Activated CD8-positive, alpha-beta memory T cell treated with anti-CD3 and anti-CD28 coated beads, Interleukin-2, amount 10 ng/mL, durations not matched to agents 7 days and 5 days (primary cell): ENCODE data around the gene SBF2. TPM values are rescaled to one million over a fixed set of nuclear protein-coding genes. Genes with fewer than 3 reads are reported as not detected.
"Not testable (repeated sequence)": the region's sequence is repeated elsewhere in the genome, so short reads cannot be mapped to it uniquely, and the experiment has no call there.

Source experiments
- ATAC-seq: fragments of 150-1000 bp; cut with Tn5 transposase; one replicate; pipeline ENCODE4 v1.10.0; 2021; ENCODE audit warnings: moderate library complexity
- CTCF ChIA-PET: fragments of 350-600 bp; sonication (Branson Sonifier 250); formaldehyde crosslinking; loops from one replicate; lab custom pipeline; 2021; ENCODE audit warnings: antibody characterized with exemption; lab: Charles Lee
- DNase-seq: peaks from one replicate; pipeline ENCODE4 v3.0.0-alpha.2; 2020
- H3K27ac Mint-ChIP-seq: one replicate; pipeline ENCODE4 v1.8.0; 2021; ENCODE audit warnings: mild to moderate bottlenecking, mixed read lengths
- H3K27me3 Mint-ChIP-seq: one replicate; pipeline ENCODE4 v1.8.0; 2021; ENCODE audit warnings: mixed read lengths
- H3K36me3 Mint-ChIP-seq: one replicate; pipeline ENCODE4 v1.8.0; 2021; ENCODE audit warnings: mild to moderate bottlenecking, mixed read lengths
- H3K4me1 Mint-ChIP-seq: one replicate; pipeline ENCODE4 v1.8.0; 2021; ENCODE audit warnings: mixed read lengths
- H3K4me3 Mint-ChIP-seq: one replicate; pipeline ENCODE4 v1.8.0; 2021; ENCODE audit warnings: mild to moderate bottlenecking, moderate library complexity, mixed read lengths
- H3K9me3 Mint-ChIP-seq: one replicate; pipeline ENCODE4 v1.8.0; 2022; ENCODE audit warnings: low read depth, mixed read lengths
- total RNA-seq, 2 experiments: library from RNA; stranded (reverse); gene quantifications; one replicate each; pipeline ENCODE4 v1.2.3, GENCODE V29; 2021

The SBF2 gene
- total RNA-seq, 2 experiments from 2014 or later, result 4.6 to 8.3 TPM

DNA sequence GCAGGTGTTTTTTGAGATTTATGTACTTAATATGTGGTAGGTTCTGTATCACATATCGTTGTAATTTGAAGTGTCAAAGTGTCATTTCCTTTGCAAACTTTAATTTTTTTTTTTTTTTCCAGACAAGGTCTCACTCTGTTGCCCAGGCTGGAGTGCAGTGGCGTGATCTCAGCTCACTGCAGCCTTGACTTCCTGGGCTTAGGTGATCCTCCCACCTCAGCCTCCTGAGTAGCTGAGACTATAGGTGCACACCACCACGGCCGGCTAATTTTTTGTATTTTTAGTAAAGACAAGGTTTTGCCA is 206.1 kb downstream of the SBF2 start:
- CTCF ChIA-PET, result interaction anchor here (2.3 kb wide), 1 partner anchor 11 kb away, joined by 5 read pairs; no protein-coding TSS in a partner anchor
- not testable (repeated sequence) for H3K27me3 Mint-ChIP-seq, DNase-seq, H3K4me3 Mint-ChIP-seq, H3K36me3 Mint-ChIP-seq, ATAC-seq, H3K9me3 Mint-ChIP-seq, H3K27ac Mint-ChIP-seq
- H3K4me1 Mint-ChIP-seq, result peaks cover 14% of the 10 kb centered on the region

DNA sequence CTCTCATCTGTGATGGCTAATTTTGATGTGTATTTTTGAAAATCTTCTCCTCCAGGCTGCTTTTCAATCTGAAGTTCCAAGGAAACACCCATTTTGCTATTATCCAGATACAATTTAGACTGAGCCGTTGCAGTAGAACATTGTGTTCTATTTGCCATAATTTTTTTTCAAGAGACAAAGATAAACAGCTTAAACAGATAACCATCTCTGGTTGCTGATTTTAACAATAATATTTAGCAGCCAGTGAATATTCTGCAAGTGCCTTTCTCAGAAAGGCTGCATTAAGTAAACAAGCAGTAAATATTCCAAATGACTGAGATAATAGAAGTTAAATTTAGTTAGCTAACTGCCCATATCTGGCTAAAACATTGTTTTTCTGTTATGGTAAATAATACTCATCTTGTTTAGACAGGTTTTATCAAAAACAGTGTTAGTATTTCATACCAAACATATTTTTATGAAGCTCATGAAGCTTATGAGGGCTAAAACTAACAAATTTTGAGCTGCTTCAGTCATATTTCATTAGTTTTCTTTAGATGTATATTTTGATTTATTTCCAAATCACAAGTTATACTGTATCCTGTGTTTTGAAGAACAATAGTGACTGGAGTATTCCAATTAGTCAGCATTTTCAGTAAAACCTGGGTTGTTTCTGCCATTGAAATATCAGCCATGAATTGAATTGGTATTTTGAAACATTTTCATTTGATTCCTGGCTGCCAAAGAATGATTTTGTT is 206.7 kb downstream of the SBF2 start:
- no peaks in the 10 kb centered on the region for H3K36me3 Mint-ChIP-seq
- no peaks in the 10 kb centered on the region for H3K27me3 Mint-ChIP-seq
- CTCF ChIA-PET, result interaction anchor here (2.3 kb wide), 1 partner anchor 11 kb away, joined by 5 read pairs; no protein-coding TSS in a partner anchor
- peaks cover 2% of the 10 kb centered on the region for H3K9me3 Mint-ChIP-seq
- no peak overlapping the region for H3K4me3 Mint-ChIP-seq
- DNase-seq, result no peak
- no peak for ATAC-seq
- H3K27ac Mint-ChIP-seq, result no peak overlapping the region
- peaks cover 12% of the 10 kb centered on the region for H3K4me1 Mint-ChIP-seq

DNA sequence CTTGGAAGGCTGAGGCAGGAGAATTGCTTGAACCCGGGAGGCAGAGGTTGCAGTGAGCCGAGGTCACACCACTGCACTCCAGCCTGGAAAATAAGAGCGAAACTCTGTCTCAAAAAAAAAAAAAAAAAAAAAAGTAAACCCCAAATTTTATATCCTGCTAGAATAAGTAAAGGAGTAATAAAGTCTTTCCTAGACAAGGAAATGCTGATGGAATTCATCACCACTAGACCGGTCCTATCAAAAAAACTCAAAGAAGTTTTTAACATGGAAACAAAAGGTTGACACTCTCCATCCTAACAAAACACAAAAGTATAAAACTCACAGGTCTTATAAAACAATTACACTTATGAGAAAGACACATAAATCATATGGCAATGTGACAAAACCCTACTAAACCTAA is 213.9 kb downstream of the SBF2 start:
- CTCF ChIA-PET, result no interaction called here
- DNase-seq (no peak), ATAC-seq (no peak)
- Mint-ChIP-seq H3K27me3 (no peaks in the 10 kb centered on the region), H3K4me3 (no peak overlapping the region), H3K9me3 (peaks cover 5% of the 10 kb centered on the region), H3K36me3 (peaks cover 7% of the 10 kb centered on the region), H3K4me1 (no peaks in the 10 kb centered on the region), H3K27ac (no peak overlapping the region)

DNA sequence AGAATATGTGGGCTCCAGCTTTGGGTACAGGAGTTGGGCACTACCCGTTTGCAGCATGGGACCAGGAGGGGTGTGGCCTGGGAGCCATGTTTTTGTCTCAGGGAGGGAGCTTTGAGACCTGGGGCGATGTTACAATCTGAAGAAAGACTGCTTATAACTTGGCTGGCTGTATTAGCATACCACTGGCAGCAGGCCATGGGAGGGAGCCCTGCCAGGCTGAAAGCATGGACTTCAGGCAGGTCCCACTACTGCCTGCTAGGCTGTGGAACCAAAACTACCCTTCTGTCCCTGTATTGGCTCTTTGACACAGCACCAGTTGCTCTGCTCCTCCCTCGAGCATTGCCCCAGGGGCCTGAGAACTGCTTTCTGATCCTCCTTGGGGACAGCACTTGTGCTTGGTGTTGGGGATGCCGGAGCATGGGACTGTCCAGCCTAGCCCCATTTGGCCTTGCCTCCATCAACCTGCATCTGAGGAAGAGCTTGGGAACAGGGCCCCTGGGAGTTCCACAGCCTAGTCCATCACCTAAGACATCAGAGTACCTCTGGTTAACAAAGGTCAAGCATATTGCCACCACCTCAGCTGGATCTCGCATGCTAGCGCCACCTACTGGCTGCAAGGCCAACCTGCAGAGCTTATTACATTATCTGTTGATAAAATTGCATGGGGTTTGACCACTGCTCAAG is 217.4 kb downstream of the SBF2 start:
- CTCF ChIA-PET, result interaction anchor here (0.7 to 2.1 kb wide), 22 partner anchors 8 to 328 kb away, joined by 3 to 10 read pairs (median 4); no protein-coding TSS in a partner anchor
- Mint-ChIP-seq H3K4me3 (no peak overlapping the region), H3K36me3 (peaks cover 7% of the 10 kb centered on the region), H3K27ac (no peak overlapping the region), H3K4me1 (no peaks in the 10 kb centered on the region), H3K9me3 (peaks cover 5% of the 10 kb centered on the region), H3K27me3 (no peaks in the 10 kb centered on the region)
- DNase-seq, result peak; percentile 48
- ATAC-seq, result no peak

DNA sequence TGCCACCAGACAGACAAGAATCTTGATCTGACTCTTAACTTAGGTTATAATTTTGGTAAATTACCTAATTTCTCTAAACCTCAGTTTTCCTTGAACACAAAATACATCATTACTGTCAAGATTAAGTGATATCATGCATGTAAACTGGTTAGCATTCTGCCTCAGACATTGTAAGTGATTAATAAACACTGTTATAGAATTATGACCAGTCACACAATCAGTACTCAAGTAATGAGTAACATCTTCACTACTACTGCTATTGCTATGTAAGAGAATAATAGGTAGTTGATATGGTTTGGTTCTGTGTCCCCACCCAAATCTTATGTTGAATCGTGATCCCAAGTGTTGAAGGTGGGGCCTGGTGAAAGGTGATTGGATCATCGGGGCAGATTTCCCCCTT is 218.9 kb downstream of the SBF2 start:
- H3K36me3 Mint-ChIP-seq, result peaks cover 5% of the 10 kb centered on the region
- H3K27me3 Mint-ChIP-seq, result no peaks in the 10 kb centered on the region
- no peaks in the 10 kb centered on the region for H3K4me1 Mint-ChIP-seq
- H3K27ac Mint-ChIP-seq, result no peak overlapping the region
- DNase-seq (no peak), ATAC-seq (no peak)
- CTCF ChIA-PET, result no interaction called here
- H3K4me3 Mint-ChIP-seq, result no peak overlapping the region
- H3K9me3 Mint-ChIP-seq, result peaks cover 8% of the 10 kb centered on the region

DNA sequence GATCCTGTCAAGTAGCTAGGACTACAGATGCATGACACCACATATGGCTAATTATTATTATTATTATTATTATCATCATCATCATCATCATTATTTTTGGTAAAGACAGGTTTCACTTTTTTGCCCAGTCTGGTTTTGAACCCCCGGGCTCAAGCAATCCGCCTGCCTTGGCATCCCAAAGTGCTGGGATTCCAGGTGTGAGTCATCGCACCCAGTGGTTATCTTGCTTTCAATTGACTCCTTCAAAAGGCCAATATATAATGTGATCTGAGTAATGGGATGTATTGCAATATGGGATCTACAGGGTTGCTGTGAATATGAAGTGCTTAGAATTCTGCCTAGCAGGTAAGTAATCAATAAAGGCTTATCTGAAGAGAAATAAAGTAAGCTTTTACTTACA is 221.2 kb downstream of the SBF2 start:
- no peaks in the 10 kb centered on the region for H3K4me1 Mint-ChIP-seq
- no peak for ATAC-seq
- H3K9me3 Mint-ChIP-seq, result peaks cover 3% of the 10 kb centered on the region
- no peaks in the 10 kb centered on the region for H3K36me3 Mint-ChIP-seq
- no peak overlapping the region for H3K4me3 Mint-ChIP-seq
- DNase-seq, result no peak
- H3K27ac Mint-ChIP-seq, result no peak overlapping the region
- CTCF ChIA-PET, result no interaction called here
- H3K27me3 Mint-ChIP-seq, result no peaks in the 10 kb centered on the region

DNA sequence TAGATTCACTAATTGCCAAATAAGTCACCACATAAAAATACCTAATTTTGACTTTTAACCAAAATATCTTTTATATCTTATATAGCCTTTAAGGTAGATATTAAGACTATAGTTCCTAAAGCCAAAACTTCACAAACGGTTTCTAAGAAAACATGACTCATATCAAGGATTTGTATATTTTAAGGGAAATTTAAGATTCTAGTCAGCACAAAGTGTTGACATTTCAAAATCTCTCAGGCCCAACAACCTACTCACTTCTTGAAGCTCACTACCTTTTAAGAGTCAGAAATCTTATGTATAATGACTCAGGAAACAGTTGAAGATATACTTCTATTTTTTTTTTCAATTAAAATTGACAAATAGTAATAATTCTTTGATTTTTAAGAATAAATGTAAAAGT is 221.9 kb downstream of the SBF2 start:
- no peak overlapping the region for H3K4me3 Mint-ChIP-seq
- no peak for ATAC-seq
- H3K27ac Mint-ChIP-seq, result no peak overlapping the region
- no peak for DNase-seq
- H3K36me3 Mint-ChIP-seq, result no peaks in the 10 kb centered on the region
- H3K9me3 Mint-ChIP-seq, result peaks cover 3% of the 10 kb centered on the region
- H3K4me1 Mint-ChIP-seq, result no peaks in the 10 kb centered on the region
- CTCF ChIA-PET, result no interaction called here
- H3K27me3 Mint-ChIP-seq, result no peaks in the 10 kb centered on the region

DNA sequence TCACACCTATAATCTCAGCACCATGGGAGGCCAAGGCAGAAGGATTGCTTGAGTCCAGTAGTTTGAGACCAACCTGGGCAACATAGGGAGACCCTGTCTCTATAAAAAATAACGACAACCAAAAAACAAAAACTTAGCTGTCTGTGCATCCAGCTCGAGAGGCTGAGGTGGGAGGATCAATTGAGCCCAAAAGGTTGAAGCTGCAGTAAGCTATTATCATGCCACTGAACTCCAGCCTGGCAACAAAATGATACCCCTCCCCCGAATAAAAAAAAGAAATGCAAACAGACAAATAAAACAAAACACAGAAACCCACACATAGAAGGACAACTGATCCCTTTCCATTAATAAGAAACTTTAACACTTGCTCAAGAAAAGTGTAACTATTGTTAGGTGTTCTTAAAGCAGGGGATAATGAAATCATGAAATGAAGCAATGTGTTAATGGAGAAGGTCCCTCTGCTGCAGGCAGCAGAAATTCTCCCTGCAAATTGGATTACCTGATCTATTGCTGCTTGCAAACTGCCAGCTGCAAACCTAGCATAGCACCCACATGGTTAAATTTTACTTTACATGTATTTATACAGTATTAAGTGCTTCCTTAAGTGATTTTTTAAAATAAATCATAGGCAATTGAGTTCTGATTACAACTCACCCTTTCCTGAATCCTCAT is 226.3 kb downstream of the SBF2 start:
- peaks cover 3% of the 10 kb centered on the region for H3K9me3 Mint-ChIP-seq
- no peaks in the 10 kb centered on the region for H3K27me3 Mint-ChIP-seq
- no peak for DNase-seq
- H3K4me3 Mint-ChIP-seq, result no peak overlapping the region
- no peak for ATAC-seq
- H3K27ac Mint-ChIP-seq, result no peak overlapping the region
- no peaks in the 10 kb centered on the region for H3K4me1 Mint-ChIP-seq
- no peaks in the 10 kb centered on the region for H3K36me3 Mint-ChIP-seq
- CTCF ChIA-PET, result interaction anchor here (1.1 kb wide), 1 partner anchor 9 kb away, joined by 6 read pairs; no protein-coding TSS in a partner anchor

DNA sequence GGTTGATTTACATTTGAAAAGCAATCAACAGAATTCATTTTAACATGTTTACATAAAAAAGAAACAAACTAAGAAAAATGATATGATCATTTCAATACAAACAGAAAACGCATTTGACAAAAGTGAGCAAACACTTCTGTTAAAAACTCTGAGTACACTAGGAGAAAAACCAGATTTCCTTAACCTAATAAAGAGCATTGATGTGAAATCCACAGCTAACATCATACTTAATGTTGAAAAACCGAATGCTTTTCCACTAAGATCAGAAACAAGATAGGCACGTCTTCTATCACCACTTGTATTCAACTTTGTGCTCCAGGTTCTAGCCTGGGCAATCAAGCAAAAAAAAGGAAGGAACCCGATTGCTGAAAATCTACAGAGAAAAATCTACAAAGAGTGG is 227.6 kb downstream of the SBF2 start:
- H3K36me3 Mint-ChIP-seq, result no peaks in the 10 kb centered on the region
- no peak overlapping the region for H3K27ac Mint-ChIP-seq
- no peaks in the 10 kb centered on the region for H3K4me1 Mint-ChIP-seq
- H3K27me3 Mint-ChIP-seq, result no peaks in the 10 kb centered on the region
- no peak for DNase-seq
- CTCF ChIA-PET, result interaction anchor here (2.1 kb wide), 1 partner anchor 10 kb away, joined by 5 read pairs; no protein-coding TSS in a partner anchor
- ATAC-seq, result no peak
- H3K9me3 Mint-ChIP-seq, result peaks cover 7% of the 10 kb centered on the region
- H3K4me3 Mint-ChIP-seq, result no peak overlapping the region

DNA sequence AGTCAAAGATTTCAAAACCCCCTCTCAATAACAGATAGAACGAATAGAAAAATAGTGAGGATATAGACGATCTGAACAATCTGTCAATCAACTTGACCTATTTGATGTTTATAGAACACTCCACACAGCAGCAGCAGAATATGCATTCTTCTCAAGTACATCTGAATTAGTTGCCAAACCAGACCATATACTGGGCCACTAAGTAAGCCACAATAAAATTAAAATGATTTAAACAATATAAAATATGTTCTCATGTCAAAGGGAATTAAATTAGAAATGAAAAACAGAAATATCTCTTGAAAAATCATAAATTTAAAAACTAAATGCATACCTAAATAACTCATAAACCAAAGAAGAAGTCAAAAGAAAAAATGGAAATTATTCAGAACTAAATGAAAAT is 229.2 kb downstream of the SBF2 start:
- DNase-seq (no peak), ATAC-seq (no peak)
- Mint-ChIP-seq H3K4me1 (no peaks in the 10 kb centered on the region), H3K9me3 (peaks cover 10% of the 10 kb centered on the region), H3K27ac (no peak overlapping the region), H3K27me3 (no peaks in the 10 kb centered on the region), H3K36me3 (no peaks in the 10 kb centered on the region), H3K4me3 (no peak overlapping the region)
- CTCF ChIA-PET, result interaction anchor here (2.1 kb wide), 1 partner anchor 12 kb away, joined by 5 read pairs; no protein-coding TSS in a partner anchor

DNA sequence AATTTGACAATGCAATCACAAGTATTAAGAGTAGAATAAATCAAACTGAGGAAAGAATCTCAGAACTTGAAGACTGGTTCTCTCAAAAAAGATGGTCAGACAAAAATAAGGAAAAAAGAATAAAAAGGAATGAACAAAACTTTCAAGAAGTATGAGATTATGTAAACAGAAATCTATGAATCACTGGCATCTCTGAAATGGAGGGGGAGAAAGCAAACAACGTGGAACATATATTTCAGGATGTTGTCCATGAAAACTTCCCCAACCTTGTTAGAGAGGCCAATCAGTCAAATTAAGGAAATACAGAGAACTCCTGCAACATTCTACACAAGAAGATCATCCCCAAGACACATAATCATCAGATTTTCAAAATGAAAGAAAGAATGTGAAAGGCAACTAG is 235.7 kb downstream of the SBF2 start:
- ATAC-seq, result no peak
- DNase-seq, result no peak
- H3K4me3 Mint-ChIP-seq, result no peak overlapping the region
- H3K27me3 Mint-ChIP-seq, result no peaks in the 10 kb centered on the region
- H3K27ac Mint-ChIP-seq, result no peak overlapping the region
- peaks cover 1% of the 10 kb centered on the region for H3K36me3 Mint-ChIP-seq
- CTCF ChIA-PET, result interaction anchor here (1.7 kb wide), 1 partner anchor 19 kb away, joined by 3 read pairs; no protein-coding TSS in a partner anchor
- peaks cover 31% of the 10 kb centered on the region for H3K9me3 Mint-ChIP-seq
- H3K4me1 Mint-ChIP-seq, result no peaks in the 10 kb centered on the region

DNA sequence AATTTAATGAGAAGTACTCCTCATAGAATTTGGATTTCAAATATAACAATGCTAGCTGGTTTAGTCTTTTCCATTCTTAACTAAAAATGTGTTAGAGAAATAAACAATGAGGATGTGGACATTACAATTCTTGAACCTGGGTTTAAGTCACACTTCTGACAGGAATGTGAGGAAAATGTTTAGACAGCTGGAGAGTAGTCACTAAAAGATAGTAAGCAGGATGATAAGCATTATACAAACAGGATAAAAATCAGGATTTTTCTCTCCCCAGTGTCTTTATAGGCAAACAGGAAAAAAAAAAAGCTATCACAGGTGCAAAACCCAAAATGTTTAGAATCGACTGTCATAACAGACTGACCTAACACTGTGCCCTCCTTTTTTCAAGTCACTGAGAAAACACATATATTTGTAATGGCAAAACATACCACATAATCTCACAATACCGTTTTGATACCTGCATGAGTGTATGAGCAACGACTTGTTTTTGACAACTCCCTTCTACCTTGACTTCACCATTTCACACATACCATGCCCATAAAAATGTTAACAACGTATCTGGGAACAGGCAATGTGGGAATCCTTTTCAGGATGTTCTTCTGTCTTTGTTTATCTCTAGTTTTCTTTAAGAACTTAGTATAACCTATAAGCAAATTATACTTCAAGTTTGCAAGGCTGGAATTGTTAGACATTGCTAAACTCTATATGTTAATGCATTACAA is 242.0 kb downstream of the SBF2 start:
- no peak overlapping the region for H3K4me3 Mint-ChIP-seq
- no peaks in the 10 kb centered on the region for H3K4me1 Mint-ChIP-seq
- CTCF ChIA-PET, result no interaction called here
- H3K36me3 Mint-ChIP-seq, result no peaks in the 10 kb centered on the region
- DNase-seq (no peak), ATAC-seq (no peak)
- H3K9me3 Mint-ChIP-seq, result peaks cover 3% of the 10 kb centered on the region
- no peak overlapping the region for H3K27ac Mint-ChIP-seq
- no peaks in the 10 kb centered on the region for H3K27me3 Mint-ChIP-seq

DNA sequence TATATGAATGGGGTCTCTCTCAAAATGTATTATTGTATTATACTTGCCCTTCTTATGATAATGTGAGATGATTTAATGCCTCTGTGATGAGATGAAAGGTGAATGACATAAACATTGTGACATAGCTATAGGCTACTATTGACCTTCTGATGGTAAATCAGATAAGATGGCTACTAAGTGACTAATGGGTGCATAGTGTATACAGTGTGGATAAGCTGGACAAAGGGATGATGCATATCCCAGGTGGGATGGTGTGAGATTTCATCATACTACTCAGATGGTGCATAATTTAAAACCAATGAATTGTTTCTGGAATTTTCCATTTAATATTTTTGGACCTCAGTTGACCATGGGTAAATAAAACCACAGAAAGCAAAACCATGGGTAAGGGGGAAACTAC is 243.5 kb downstream of the SBF2 start:
- no peaks in the 10 kb centered on the region for H3K36me3 Mint-ChIP-seq
- CTCF ChIA-PET, result no interaction called here
- no peak overlapping the region for H3K27ac Mint-ChIP-seq
- H3K9me3 Mint-ChIP-seq, result peaks cover 3% of the 10 kb centered on the region
- no peaks in the 10 kb centered on the region for H3K27me3 Mint-ChIP-seq
- DNase-seq, result no peak
- ATAC-seq, result no peak
- no peak overlapping the region for H3K4me3 Mint-ChIP-seq
- no peaks in the 10 kb centered on the region for H3K4me1 Mint-ChIP-seq
